PC-3 (cell line): ENCODE measurements around the gene ENOX2. TPM values are rescaled to one million over a fixed set of nuclear protein-coding genes. Genes with fewer than 3 reads are reported as not detected.

Experiments
- ATAC-seq: fragments of 200-7000 bp; cut with Tn5 transposase; 2 replicates; pipeline ENCODE4 v1.9.1; 2020; ENCODE audit warnings: mild to moderate bottlenecking, moderate library complexity
- BruUV-seq: library from RNA; stranded (reverse); fragments of 400-500 nt; replicated peaks from 2 replicates; lab custom pipeline; 2021; lab: Mats Ljungman, UMichigan
- CTCF ChIA-PET: fragments of 300-600 bp; sonication (Branson Sonifier 250); formaldehyde crosslinking; loops from one replicate; lab custom pipeline; 2022; ENCODE audit warnings: antibody characterized with exemption; lab: Charles Lee
- POLR2A ChIA-PET: fragments of 300-600 bp; sonication (Branson Sonifier 250); formaldehyde crosslinking; loops from one replicate; lab custom pipeline; 2022; ENCODE audit warnings: antibody characterized with exemption; ENCODE audit not compliant: unreplicated experiment; lab: Charles Lee
- DNase-seq: peaks from one replicate; pipeline ENCODE4 v3.0.0-alpha.2; 2015
- H2AFZ ChIP-seq: fragments of 300-600 bp; sonication (generic); 2 replicates; pipeline ENCODE4 v1.6.0; 2016; ENCODE audit warnings: antibody characterized with exemption, low read length
- H3F3A ChIP-seq: fragments of 300-600 bp; sonication (generic); one replicate; pipeline ENCODE4 v1.6.0; 2017; ENCODE audit warnings: antibody characterized with exemption, low read length, control low read depth, mild to moderate bottlenecking; ENCODE audit not compliant: unreplicated experiment
- H3K27ac ChIP-seq: fragments of 300-600 bp; sonication (generic); 2 replicates; pipeline ENCODE4 v1.5.1; 2016; ENCODE audit warnings: mild to moderate bottlenecking, low read length
- H3K27me3 ChIP-seq: fragments of 300-600 bp; sonication (generic); 2 replicates; pipeline ENCODE4 v1.6.1; 2016; ENCODE audit warnings: low read length, mixed read lengths
- H3K36me3 ChIP-seq: fragments of 300-600 bp; sonication (generic); 2 replicates; pipeline ENCODE4 v1.6.1; 2016; ENCODE audit warnings: low read depth, mixed run types, low read length, mixed read lengths
- H3K4me1 ChIP-seq: fragments of 300-600 bp; sonication (generic); 2 replicates; pipeline ENCODE4 v1.5.1; 2016; ENCODE audit warnings: low read length; ENCODE audit not compliant: insufficient read depth
- H3K4me2 ChIP-seq: fragments of 300-600 bp; sonication (generic); 2 replicates; pipeline ENCODE4 v1.6.0; 2016; ENCODE audit warnings: low read length
- H3K4me3 ChIP-seq: fragments of 300-600 bp; sonication (generic); 2 replicates; pipeline ENCODE4 v1.5.1; 2016; ENCODE audit warnings: mild to moderate bottlenecking, low read length, mixed read lengths
- H3K79me2 ChIP-seq: fragments of 300-600 bp; sonication (generic); 2 replicates; pipeline ENCODE4 v1.6.1; 2017; ENCODE audit warnings: low read length, mixed read lengths
- H3K9ac ChIP-seq: fragments of 300-600 bp; sonication (generic); 2 replicates; pipeline ENCODE4 v1.6.0; 2016; ENCODE audit warnings: mild to moderate bottlenecking, low read length
- H3K9me2 ChIP-seq: fragments of 300-600 bp; sonication (generic); replicated peaks from 2 replicates; pipeline ENCODE4 v1.6.1; 2016; ENCODE audit warnings: mixed run types, low read length, mixed read lengths
- H3K9me3 ChIP-seq: fragments of 300-600 bp; sonication (generic); 2 replicates; pipeline ENCODE4 v1.6.1; 2016; ENCODE audit warnings: low read length, mixed read lengths
- H4K20me1 ChIP-seq: fragments of 300-600 bp; sonication (generic); 2 replicates; pipeline ENCODE4 v1.6.1; 2016; ENCODE audit warnings: low read length, mixed read lengths
- EZH2 ChIP-seq: fragments of 300-600 bp; sonication (generic); IDR thresholded peaks from one replicate; pipeline ENCODE4 v1.6.1; 2017; ENCODE audit warnings: antibody characterized with exemption, mild to moderate bottlenecking, low read length; ENCODE audit not compliant: unreplicated experiment
- EZH2phosphoT487 ChIP-seq: fragments of 300-600 bp; sonication (generic); IDR thresholded peaks from 2 replicates; pipeline ENCODE4 v1.6.1; 2018; ENCODE audit warnings: mild to moderate bottlenecking, antibody characterized with exemption, low read length, borderline replicate concordance
- intact Hi-C: fragments of 100-400 bp; cut with micrococcal nuclease; formaldehyde crosslinking; loops from 2 replicates; pipeline ENCODE4 v1.9.0; 2023
- total RNA-seq: library from RNA; depleted of rRNA; stranded (reverse); fragments of >200 nt; gene quantifications from 2 replicates; pipeline ENCODE4 v1.2.3, GENCODE V29; 2014
- TF ChIP-seq, protein P1 (sequence below): fragments of 300-600 bp; sonication (generic); conservative IDR thresholded peaks from 2 replicates; pipeline ENCODE4 v1.5.1; 2017; ENCODE audit warnings: antibody characterized with exemption, low read depth, mild to moderate bottlenecking, low read length

The ENOX2 gene
- total RNA-seq, 1 experiment from 2014 or later, result 11.8 TPM

DNA sequence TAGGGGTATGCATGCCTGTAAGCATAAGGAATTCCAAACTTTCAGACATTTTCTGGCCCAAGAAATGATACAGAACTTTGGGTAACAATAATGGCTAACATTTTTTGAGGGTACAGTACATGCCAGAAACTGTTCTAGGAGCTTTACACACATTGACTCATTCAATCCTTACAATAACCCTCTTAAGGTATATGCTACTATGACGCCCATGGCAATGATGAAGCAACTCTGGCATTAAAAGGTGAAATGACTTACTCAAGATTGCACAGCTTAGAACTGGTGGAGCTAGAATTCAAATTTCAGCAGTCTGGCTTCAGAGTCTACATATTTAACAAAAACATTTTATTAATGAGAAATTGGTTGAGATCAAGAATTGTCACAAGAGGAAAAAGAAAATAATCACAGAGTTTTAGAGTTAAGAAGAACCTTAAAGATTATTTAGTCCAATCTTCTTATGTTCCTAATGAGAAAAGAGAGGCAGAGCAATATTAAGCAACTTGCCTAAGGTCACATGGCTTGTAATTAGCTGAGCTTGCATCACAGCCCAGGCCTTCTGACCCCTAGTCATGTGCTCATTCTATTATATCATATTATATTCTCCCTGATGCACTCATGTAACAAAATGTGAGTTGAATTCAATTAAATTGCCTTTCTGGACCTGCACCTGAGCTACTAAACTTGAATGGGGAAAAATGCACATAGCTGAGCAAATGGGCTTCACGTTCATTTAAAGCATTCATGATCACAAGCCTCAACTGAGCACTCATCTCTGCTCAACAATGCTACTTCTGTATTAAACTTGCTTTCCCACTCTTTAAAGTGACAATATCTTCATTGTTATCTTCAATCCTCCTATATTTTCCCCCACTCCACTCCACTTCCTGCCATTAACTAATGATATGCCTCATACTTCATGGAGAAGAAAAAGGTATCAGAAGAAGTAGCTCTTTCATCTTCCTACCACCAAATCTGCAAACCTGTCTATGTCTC is 73.2 kb downstream of the ENOX2 start:
- CTCF ChIA-PET, result no interaction called here
- TF ChIP-seq, protein P1, sequence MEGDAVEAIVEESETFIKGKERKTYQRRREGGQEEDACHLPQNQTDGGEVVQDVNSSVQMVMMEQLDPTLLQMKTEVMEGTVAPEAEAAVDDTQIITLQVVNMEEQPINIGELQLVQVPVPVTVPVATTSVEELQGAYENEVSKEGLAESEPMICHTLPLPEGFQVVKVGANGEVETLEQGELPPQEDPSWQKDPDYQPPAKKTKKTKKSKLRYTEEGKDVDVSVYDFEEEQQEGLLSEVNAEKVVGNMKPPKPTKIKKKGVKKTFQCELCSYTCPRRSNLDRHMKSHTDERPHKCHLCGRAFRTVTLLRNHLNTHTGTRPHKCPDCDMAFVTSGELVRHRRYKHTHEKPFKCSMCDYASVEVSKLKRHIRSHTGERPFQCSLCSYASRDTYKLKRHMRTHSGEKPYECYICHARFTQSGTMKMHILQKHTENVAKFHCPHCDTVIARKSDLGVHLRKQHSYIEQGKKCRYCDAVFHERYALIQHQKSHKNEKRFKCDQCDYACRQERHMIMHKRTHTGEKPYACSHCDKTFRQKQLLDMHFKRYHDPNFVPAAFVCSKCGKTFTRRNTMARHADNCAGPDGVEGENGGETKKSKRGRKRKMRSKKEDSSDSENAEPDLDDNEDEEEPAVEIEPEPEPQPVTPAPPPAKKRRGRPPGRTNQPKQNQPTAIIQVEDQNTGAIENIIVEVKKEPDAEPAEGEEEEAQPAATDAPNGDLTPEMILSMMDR, result no peak
- TF ChIP-seq EZH2phosphoT487 (no peak), EZH2 (no peak)
- POLR2A ChIA-PET, result no interaction called here

DNA sequence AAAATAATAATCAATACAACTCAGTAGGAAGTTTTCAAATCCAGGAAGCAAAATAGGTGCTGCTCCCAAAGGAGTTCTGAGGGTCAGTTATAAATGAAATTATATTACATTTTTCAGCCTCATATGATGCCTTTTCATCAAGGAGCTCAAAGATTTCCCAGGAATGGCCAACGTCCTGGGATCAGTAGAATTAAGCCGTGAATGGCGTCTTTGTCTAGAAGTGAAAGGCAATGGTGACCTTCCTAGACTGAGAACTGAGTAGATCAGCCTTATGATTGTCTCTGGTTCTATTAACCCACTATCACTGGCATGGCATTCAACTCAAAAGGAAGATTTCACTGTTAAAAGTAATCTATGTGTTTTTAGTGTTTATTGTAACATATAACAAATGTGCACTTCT is 74.4 kb downstream of the ENOX2 start:
- Histone ChIP-seq H3F3A (no peaks in the 10 kb centered on the region), H3K4me2 (no peak overlapping the region), H2AFZ (no peak overlapping the region), H3K9me2 (no peaks in the 10 kb centered on the region), H3K27ac (no peak overlapping the region), H3K27me3 (no peaks in the 10 kb centered on the region), H3K9ac (no peak overlapping the region), H3K79me2 (no peaks in the 10 kb centered on the region), H3K4me1 (no peaks in the 10 kb centered on the region), H3K36me3 (no peaks in the 10 kb centered on the region), H3K9me3 (no peaks in the 10 kb centered on the region), H4K20me1 (no peaks in the 10 kb centered on the region), H3K4me3 (no peak overlapping the region)
- ATAC-seq (no peak), DNase-seq (no peak)
- ChIA-PET CTCF (no interaction called here), POLR2A (no interaction called here)
- intact Hi-C loops, result no loop called here
- no TSS peak for BruUV-seq
- TF ChIP-seq, protein P1, result no peak
- TF ChIP-seq EZH2phosphoT487, result no peak
- no peak for TF ChIP-seq EZH2

More for the DNA sequence above, 73.2 kb downstream of the ENOX2 start:
- no TSS peak for BruUV-seq
- no peak overlapping the region for H3K27ac ChIP-seq
- H2AFZ ChIP-seq, result no peak overlapping the region
- H3K9ac ChIP-seq, result no peak overlapping the region
- no peaks in the 10 kb centered on the region for H3K9me3 ChIP-seq
- H3K9me2 ChIP-seq, result no peaks in the 10 kb centered on the region
- no peaks in the 10 kb centered on the region for H3K36me3 ChIP-seq
- H3F3A ChIP-seq, result no peaks in the 10 kb centered on the region
- no peaks in the 10 kb centered on the region for H3K4me1 ChIP-seq
- H3K4me3 ChIP-seq, result no peak overlapping the region
- no peak for DNase-seq
- no peaks in the 10 kb centered on the region for H4K20me1 ChIP-seq
- no peak overlapping the region for H3K4me2 ChIP-seq
- H3K79me2 ChIP-seq, result no peaks in the 10 kb centered on the region
- H3K27me3 ChIP-seq, result no peaks in the 10 kb centered on the region
- ATAC-seq, result no peak
- intact Hi-C loops, result no loop called here

DNA sequence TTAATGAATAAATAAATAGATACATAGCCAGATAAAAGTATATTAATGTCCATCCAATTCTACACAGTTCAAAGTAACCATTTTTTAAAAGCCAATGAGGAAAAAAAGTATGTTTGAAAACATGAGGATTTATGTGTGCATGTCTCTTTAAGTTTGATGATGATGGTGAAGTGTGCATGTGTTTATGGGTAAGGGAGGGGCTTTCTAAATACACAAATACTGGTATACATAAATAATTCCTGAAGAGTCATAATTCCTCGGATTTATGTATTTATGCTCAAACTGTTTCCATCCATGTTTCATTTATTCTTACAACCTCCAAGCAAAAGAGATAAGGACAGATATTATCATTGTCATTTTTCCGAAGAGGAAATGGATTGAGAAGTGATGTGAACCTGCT is 75.4 kb downstream of the ENOX2 start:
- Histone ChIP-seq H2AFZ (no peak overlapping the region), H3K27me3 (no peaks in the 10 kb centered on the region), H3K79me2 (no peaks in the 10 kb centered on the region), H3K36me3 (no peaks in the 10 kb centered on the region), H4K20me1 (no peaks in the 10 kb centered on the region), H3K9ac (no peak overlapping the region), H3K4me3 (no peak overlapping the region), H3K9me3 (no peaks in the 10 kb centered on the region), H3K4me1 (no peaks in the 10 kb centered on the region), H3F3A (no peaks in the 10 kb centered on the region), H3K27ac (no peak overlapping the region), H3K4me2 (no peak overlapping the region), H3K9me2 (no peaks in the 10 kb centered on the region)
- no peak for TF ChIP-seq EZH2phosphoT487
- no peak for TF ChIP-seq EZH2
- TF ChIP-seq, protein P1, result no peak
- BruUV-seq, result no TSS peak
- CTCF ChIA-PET, result no interaction called here
- POLR2A ChIA-PET, result no interaction called here
- DNase-seq (no peak), ATAC-seq (no peak)
- intact Hi-C loops, result no loop called here
